Renal pelvis (tissue), 4 donors: Measurements from ENCODE around the gene WIPF1. TPM values are rescaled to one million over a fixed set of nuclear protein-coding genes. Genes with fewer than 3 reads are reported as not detected.

Experiments used
- DNase-seq: peaks from one replicate; pipeline ENCODE4 v3.0.0-alpha.2; 2013
- polyA plus RNA-seq, 3 donors: library from polyadenylated mRNA; unstranded; fragments of 120-200 nt; gene quantifications; one replicate each; pipeline ENCODE4 v1.2.1, GENCODE V29; 2013; ENCODE audit not compliant: insufficient read length in 3 of 3

Gene WIPF1
- polyA plus RNA-seq, 3 donors: 22.6 to 27.8 (median 26.3) TPM

DNA sequence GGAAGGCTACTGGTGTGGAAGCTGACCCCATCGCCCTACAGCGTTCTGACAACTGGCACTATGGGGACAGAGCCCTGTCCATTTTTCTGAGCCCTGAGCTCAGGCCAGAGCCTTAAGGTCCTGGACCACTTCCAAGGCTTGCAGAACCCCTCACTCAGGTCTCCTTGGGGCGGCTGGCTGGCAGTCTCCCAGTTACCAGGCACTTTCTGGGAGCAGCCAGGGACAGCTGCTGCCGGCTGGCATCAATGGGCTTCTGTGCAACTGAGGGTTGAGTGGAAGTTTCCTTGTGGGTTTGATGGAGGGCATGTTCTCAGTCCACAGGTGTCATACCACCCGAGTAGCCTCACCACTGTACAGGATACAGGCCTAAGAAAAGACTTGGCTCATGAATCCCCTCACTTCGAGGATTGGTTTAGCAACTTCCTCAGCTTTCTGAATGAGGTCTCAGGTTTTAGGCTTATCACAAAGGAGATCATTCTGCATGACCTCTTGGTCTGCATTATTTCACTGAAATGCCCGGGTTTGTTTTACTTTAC lies 27.4 kb upstream of the WIPF1 start:
- DNase-seq: no peak

DNA sequence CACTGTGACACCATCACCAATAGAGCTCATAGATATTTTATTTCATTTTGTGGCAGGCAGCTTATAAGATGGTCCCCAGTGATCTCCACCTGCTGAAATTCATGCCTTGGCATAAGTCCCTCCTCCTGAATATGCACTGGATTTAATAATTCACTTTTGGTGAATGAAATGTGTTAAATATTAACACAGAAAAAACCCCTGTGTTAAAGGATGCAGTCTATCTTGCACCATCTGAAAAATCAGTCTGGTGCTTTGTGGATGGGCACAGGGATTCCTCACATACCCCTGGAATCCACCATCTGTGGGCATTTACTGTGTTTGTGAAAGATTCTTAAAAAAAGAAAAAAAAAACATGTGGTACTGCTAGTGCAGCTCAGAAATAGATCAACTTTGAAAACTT lies 26.1 kb upstream of the WIPF1 start:
- no peak for DNase-seq

DNA sequence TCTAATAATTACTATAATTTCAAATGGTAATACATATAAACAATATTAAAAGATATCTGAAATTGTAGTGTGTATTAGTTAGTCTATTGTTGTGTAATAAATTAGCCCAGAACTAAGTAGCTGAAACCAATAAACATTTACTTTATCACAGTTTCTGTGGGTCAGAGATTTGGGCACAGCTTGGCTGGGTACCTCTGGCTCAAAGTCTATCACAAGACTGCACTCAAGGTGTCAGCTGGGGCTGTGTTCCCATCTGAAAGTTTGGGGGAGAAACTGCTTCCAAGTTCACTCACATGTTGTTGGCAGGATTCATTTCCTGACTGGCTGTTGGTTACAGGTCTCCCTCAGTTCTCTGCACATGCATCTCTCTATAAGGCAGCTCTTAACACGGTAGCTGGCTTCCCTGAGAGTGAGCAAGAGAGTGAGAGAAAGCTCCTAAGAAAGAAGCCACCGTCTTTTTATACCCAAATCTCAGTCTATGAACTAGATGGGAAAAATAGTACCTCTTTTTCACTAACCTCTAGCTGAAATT lies 25.6 kb upstream of the WIPF1 start:
- DNase-seq: no peak

DNA sequence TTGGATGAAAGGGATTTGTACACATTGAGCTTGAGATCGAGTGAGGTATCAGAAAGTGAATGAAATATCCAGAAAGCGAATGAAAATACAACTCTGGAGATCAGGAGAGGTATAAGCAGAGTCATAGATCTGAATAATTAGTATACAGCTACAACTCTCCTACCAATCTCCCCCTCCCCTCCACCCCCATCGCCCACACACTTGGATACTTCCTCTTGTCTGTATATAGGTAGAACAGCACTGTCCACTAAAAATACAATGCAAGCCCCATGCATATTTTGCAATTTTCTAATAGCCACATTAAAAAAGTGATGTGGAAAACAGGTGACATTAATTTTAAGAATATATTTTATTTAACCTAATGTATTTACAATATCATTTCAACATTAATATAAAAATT lies 23.7 kb upstream of the WIPF1 start:
- no peak for DNase-seq

DNA sequence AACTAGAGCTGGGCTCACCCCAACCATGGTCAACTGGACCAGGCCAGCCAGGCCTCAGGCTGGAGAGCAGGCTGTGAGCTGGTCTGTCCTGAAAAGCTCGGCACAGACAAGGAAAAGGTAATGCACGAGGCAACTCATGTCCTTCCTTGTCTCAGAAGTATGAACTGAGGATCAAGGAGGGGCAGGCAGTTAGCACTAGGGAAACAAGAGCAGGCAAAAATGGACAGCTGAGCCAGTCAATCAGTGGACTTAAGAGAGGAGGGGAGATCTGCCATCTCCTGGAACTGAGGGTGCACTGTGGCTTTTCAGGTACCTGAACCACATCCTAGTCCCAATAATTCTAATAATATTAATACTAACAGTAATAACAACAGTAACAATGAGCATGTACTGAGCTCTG lies 20.6 kb upstream of the WIPF1 start:
- no peak for DNase-seq

DNA sequence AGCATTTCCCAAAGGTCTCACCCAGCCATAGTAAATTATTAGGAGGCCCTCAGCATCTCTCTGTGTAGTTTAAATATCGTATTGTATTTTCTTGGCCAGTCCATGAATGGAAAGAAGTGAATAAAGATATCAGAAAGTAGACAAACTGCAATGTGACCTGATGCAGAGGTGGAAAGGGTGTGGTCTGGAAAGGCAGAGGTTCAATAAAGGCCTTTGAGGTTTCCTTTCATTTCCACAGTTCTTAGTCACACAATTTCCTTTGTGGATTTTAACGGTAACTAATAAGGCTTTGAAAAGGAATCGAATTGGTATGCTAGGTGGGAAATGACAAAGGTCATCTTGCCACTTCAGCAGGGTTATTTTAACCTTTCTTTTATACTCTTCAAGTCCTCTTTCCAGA lies 20.1 kb upstream of the WIPF1 start:
- DNase-seq: no peak

DNA sequence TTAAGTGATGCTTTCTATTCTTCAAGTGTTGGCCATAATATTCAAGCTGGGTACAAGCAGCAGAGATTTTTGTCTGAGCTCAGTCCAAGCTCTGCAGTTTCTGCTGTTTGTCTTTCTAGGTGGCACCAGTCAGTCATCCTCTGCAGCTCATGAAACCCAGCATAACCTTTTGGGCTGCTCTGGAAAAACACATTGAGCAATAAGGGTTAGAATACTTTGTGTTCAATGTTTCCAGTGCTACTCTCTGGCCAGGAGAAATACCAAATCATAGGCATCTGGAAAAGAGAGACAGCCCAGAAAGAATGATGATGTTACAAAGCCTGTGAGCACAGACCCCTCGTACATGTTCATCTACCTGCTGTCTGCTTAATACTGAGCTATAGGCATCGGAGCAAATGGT lies 19.5 kb upstream of the WIPF1 start:
- no peak for DNase-seq

DNA sequence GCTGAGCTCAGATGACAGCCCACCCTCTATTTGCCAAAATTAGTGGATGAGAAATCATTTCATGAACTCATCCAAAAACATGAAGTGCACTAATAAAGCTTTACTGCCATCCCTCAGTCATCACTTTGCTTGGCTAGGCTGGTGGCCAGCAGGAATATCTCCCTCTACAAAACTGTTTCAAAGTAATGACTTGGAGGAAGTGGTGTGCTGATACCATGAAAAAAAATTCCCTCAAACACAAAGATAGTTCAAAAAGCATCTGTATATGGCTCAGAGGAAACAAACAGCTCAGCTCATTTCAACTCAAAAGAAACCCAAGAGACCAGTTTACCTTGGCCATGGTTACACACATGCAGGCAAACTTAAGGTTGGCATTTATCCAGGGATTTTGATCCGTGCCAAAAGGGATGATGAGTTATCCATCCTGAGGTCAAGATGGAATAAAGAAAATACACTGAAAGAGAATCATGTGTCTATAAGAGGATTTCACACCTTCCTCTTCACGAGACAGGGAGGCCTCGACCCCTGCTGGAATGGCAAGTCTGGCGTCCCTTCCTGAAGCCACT lies 18.4 kb upstream of the WIPF1 start:
- no peak for DNase-seq

DNA sequence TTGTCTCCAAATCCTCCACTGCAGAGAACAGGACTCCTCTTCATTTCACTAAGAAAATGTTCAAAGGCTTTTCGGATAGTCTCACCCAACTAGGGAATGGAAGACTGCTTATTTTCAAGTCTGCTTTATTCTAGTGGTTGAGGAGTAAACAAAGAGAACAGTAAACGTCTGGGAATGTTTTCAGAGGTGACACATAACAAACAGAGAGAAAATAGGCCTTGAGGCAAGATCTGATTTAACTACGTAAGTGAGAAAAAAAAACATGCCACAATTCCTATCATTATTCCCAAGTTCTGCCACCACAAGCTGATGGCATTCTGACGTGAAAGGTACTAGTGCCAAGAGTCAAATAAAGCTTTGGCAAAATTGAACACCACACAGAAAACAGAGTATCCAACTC lies 16.7 kb upstream of the WIPF1 start:
- DNase-seq: no peak

DNA sequence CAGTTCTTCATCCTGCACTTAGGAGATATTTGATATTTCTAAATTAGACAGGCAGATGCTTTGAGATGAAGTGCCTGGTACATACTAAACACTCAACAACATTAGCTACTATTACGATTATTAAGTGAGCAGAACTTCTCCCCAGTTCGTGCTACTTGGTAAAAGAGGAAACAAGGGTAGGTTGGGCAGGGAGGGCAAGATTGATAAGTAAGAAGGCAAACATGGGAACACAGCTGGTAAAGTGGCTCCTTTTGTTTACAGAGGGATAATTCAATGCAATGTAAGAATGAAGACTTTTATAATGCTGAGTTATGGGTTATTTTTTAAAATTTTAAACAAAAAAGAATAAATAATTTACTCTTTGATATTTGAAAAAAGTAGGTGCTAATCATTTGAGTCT lies 15.9 kb upstream of the WIPF1 start:
- DNase-seq: no peak

DNA sequence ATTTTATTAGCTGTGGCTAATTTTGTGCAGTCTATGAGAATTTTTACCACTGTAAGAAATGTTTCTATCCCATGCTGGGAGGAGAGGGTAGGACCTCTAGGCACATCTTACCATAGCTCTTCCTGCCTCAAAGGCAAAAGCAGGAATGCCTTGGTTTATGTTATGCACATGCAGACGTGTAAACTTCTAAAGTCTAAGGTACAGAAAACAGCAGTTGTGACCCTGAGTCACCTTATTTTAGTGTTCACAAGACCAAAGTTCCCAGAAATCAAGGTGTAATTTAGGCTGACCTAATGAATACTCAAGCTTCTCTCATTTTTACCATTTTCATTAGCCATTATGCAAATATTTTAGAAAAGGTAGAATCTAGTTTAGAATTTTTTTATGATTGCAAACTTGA lies 15.4 kb upstream of the WIPF1 start:
- no peak for DNase-seq

DNA sequence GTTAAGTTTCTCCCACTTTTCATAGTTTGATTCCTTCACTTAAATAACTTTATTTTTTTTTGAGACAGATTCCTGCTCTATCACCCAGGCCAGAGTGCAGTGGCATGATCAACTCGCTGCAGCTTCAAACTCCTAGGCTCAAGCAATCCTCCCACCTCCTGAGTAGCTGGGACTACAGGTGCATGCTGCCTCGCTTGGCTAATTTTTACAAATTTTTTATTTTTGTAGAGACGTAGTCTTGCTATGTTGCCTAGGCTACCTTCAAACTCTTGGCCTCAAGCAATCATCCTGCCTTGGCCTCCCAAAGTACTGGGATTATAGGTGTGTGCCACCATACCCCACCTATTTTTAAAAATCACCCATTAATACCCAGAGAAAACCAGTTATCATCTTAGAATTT lies 14.2 kb upstream of the WIPF1 start:
- DNase-seq: no peak

DNA sequence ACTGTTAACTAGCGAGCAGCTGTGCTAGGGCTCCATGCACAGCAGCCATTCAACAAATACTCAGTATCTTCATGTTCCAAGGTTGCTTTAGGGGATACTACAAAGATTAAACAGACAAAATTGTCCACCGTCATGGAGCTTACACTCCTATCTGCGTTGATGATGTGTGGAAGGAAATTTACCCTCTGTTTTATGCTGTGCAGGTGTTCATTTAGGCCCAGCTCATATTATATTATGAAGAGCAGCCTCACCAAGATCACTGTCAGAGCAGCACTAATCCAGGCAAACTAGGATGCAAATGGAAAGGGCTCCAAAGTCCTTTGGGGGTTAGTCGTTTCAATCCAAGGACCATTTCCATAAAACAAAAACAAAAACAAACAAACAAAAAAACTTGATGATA lies 13.4 kb upstream of the WIPF1 start:
- no peak for DNase-seq

DNA sequence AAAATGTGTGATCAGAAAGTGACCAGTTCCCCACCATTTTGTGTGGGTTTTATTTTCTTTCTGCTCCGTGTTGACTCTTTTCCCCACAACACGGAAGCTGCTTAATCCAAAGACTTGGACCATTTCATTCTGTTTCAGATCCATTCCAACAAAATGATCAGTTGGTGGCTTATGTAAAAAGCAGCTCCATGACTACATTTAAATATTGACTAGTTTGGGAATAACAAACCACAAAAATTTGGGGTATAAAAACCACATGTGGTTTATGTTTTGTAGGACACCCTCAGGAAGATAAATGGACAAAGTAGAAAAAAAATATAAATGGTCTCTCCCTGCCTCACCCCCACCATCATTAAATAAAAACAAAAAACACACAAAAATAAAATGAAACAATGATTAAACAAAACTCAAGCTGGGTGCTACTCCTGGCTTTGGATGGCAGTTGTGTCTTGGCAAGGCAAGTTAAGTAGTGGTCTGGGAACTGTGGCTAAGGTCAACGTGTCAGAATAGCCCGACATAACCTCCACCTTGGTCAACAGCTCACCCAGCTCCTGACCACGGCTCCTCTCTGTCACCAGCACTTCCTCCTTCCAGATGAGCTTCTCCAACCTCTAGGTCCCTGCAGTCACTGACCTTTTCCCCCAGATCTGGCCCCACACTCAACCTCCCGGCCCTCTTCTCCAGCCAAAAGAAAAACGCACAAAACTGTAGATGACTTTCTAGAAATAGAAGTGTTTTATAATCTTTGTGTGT lies 12.8 kb upstream of the WIPF1 start:
- no peak for DNase-seq

DNA sequence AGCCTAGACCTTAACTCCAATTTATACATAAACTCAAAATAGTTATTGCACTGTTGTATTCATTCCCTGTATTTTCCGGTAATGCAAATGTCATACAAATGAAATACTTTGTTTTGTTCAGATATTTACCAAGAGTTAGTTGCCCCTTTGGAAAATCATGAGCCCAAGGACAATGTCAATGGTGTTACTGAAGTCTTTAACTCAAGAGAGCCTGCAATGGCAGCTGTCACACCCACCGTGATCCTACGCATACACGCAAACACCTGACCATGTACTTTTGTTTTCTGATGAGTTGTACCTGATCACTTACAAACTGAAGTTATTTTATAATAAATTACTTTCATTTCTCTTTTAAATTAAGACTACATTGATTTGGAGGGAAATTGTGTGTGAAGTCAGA lies 11.7 kb upstream of the WIPF1 start:
- no peak for DNase-seq

DNA sequence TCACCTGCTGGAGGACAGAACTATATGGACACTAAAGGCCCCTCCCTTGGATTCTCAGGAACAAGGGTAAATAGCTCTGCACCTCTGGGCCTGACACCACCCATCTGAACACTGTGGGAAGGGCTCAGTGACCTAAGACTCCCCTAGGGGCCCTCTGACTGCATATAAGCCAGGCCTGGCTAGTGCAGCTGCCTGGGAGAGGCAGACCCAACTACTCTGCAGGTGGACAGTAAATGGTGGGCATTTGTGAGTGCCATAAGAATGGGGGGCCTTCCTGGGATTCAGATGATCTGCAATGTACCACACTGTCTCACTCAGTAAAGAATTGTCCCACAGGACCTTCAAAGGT lies 11.2 kb upstream of the WIPF1 start:
- DNase-seq: no peak

DNA sequence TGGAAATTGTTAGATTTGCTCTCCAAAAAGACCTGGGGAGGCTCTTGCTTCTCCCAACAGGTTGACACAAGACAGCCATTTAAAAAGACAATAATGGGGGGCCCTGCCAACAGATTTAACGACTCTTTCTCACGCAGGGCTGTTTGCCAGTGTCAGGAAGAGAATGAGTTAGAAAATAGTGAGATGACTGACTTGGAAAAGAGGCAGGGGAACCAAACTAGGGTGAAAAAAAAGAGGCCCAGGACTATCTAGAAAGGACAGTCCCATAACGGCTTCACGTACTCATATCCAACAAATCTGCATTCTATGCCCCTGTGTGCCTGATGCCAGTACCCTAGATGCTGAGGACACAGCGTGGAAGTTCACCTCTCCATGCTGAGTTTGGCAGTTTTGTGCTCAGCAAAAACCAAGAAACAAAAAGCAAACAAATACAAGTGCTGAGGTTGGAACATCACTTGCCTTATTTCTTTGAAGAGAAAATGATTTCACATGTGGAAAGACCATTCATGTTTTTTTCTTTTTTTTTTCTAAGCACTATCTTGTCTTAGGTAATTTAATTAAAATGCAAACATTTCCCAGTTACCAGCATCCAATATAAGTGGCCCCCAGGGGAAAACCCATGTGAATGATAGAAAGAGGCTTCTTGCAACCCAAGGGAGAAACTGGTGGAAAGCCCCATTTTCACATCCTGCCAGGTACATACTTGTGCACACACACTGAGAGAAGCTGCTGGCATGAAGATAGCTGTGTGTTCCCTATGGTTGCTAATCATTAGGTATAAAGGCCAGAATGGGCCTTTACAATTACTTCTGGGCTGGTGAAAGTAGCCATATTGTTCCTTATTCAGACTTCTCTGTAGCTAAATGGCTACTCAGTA lies 10.6 kb upstream of the WIPF1 start:
- DNase-seq: no peak

DNA sequence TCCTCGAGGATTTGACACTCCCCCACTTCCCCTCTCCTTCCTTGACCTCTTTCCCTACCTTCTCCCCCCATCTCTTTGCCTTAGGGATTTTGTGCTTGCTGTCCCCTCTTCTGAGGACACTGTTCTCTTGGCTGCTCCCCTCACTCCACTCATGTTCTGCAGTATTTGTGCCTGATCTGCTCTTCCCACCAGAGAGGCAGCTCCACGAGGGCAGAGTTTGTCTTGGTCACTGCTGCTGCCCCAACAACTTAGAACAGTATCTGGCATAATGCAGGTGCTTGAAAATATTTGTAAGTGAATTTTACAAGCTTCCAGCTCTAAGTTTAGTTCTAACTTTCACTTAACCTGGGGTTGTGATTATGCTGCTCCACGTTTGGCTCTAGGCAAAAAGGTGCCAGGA lies 10.0 kb upstream of the WIPF1 start:
- no peak for DNase-seq

DNA sequence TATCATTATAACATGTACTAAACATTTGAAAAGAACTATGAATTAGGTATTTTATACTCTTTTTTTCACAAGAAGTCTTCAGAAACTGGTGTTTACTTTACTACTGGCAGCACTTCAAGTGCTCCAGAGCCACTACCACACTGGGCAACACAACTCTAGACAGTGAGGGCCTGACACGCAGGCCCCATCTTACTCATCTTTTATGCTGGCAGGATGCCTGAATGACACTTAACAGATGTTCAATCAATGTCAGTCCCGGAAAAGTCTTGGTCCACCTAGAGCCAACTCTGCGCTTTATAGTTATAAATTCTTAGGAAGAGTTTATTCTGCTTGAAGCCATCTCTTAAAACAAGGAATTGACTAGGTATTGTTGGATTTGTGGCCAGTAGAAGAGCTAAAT lies 8.7 kb upstream of the WIPF1 start:
- no peak for DNase-seq

DNA sequence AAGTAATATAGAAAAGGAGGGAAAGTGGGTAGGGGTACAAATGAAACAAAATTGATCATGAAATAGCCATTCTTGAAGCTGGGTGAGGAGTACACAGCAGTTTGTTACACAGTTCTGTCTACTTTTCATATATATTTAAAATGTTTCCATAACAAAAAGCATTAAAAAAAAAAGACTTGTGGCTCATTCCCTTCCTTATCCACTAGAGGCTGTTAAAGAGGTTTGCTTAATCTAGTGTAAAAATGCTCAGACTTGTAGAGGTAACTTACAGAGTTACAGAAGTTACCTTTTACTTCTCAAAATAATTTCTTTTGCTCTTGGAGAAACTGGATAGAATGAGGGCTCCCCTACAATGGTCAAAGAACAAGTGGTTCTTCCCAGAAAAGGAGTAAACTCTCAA lies 8.1 kb upstream of the WIPF1 start:
- no peak for DNase-seq

DNA sequence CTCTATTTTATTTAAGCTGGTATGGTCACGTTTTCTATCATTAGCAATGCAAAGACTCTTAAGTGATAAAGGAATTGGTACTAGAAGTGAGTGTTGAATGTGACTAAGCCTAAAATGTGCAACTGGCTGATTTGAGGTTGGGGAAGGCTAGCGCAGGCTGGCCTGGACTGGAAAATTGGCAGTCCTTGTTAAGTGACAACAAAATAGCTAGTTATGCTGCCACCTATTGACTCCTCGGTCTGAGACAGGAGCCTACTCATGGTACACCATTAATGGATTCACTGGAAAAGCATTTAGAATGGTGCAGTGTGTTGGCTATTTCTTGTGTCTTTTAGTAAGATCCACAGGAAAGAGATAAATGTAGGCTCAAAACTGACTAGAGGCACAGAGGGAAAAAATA lies 5.7 kb upstream of the WIPF1 start:
- DNase-seq: no peak

DNA sequence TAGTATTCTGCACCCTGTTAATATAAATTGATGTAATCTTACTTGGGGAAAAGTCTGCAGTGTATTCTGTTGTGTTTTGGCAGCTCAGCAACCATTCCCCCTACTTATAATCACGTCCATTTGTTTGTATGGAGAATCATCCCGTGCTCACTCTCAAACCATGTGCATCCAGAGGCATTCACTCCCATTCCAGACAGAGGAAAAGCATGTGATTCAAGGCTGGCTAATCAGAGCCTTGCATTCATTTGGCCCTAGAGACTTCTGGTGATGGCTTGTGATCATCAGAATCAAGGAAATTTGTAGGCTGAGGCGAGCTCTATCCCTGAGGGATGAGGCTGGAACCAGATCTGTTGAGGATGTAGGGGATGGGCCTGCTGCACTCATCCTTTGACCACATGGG lies 5.1 kb upstream of the WIPF1 start:
- DNase-seq: no peak

DNA sequence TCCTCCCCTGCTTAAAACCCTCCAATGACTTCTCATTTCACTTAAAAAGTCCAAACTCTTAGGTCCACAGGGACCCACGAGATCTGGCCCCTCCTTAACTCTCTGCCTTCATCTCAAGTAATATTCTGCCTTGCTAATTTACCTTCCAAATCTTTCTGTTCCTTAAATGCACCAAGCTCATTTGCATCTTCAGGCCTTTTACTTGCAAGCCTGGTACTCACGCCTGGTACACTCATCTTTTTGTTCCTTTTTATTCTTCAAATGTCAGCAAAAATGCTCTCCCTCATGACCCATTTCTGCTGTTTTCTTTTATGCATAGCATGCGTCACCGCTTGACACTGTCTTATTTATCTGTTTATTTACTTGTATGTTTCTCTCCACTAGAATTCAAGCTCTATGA lies 2.7 kb upstream of the WIPF1 start:
- no peak for DNase-seq
